Measurements from ENCODE around the gene AGXT. TPM values are rescaled to one million over a fixed set of nuclear protein-coding genes. Genes with fewer than 3 reads are reported as not detected.

AGXT gene
- total RNA-seq, 1 experiment from 2014 or later, result 0.36 TPM

GRCh38 chr2:240926516-240927389, 58.1 kb downstream of the AGXT start:
- in situ Hi-C loops (cut with HindIII; ENCODE audit: low pct_unique_long_range_greater_than_20kb, low sequenced_read_pairs) (no loop called here), intact Hi-C loops (cut with micrococcal nuclease; ENCODE audit: unreplicated experiment) (no loop called here)
- no peaks in the 10 kb centered on the region for H3K27me3 ChIP-seq (ENCODE audit: control insufficient read depth, insufficient read depth, low read length)
- no peak overlapping the region for H3K27ac ChIP-seq (ENCODE audit: low read length)
- no peak overlapping the region for H3K4me3 ChIP-seq (ENCODE audit: low read depth in 2 of 2, low read length in 2 of 2)
- peaks cover 23% of the 10 kb centered on the region for H3K4me1 ChIP-seq (ENCODE audit: control insufficient read depth, insufficient read depth, low read length)
- POLR2A ChIA-PET, result no interaction called here
- ATAC-seq (peak; percentile 39; the same call in 1 of the 2 replicates), DNase-seq (ENCODE audit: low read depth, low spot score) (no peak)
- H3K36me3 ChIP-seq (ENCODE audit: control insufficient read depth, insufficient read depth, low read length), result no peaks in the 10 kb centered on the region
- CTCF ChIA-PET, result interaction anchor here (0.5 kb wide), 1 partner anchor 38 kb away, joined by 4 read pairs; no protein-coding TSS in a partner anchor
- no TSS peak for BruUV-seq (replicated peaks)
- H3K9me3 ChIP-seq (ENCODE audit: control insufficient read depth, insufficient read depth, low read depth, low read length), result no peaks in the 10 kb centered on the region
- no peak for TF ChIP-seq SIN3A (IDR thresholded peaks at IDR 0.05; ENCODE audit: borderline replicate concordance, insufficient read depth, low read depth, low read length)
- TF ChIP-seq, protein P1, sequence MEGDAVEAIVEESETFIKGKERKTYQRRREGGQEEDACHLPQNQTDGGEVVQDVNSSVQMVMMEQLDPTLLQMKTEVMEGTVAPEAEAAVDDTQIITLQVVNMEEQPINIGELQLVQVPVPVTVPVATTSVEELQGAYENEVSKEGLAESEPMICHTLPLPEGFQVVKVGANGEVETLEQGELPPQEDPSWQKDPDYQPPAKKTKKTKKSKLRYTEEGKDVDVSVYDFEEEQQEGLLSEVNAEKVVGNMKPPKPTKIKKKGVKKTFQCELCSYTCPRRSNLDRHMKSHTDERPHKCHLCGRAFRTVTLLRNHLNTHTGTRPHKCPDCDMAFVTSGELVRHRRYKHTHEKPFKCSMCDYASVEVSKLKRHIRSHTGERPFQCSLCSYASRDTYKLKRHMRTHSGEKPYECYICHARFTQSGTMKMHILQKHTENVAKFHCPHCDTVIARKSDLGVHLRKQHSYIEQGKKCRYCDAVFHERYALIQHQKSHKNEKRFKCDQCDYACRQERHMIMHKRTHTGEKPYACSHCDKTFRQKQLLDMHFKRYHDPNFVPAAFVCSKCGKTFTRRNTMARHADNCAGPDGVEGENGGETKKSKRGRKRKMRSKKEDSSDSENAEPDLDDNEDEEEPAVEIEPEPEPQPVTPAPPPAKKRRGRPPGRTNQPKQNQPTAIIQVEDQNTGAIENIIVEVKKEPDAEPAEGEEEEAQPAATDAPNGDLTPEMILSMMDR (IDR thresholded peaks at IDR 0.05), result no peak
- TF ChIP-seq POLR2AphosphoS5 (IDR thresholded peaks at IDR 0.05; ENCODE audit: low read depth, low read length), result no peak
- TF ChIP-seq TCF7L2 (IDR thresholded peaks at IDR 0.05; ENCODE audit: low read depth, low read length), result no peak
- TF ChIP-seq REST (IDR thresholded peaks at IDR 0.05; ENCODE audit: insufficient read depth in 1 of 2, low read depth in 2 of 2, low read length in 1 of 2), result no peak

DNA sequence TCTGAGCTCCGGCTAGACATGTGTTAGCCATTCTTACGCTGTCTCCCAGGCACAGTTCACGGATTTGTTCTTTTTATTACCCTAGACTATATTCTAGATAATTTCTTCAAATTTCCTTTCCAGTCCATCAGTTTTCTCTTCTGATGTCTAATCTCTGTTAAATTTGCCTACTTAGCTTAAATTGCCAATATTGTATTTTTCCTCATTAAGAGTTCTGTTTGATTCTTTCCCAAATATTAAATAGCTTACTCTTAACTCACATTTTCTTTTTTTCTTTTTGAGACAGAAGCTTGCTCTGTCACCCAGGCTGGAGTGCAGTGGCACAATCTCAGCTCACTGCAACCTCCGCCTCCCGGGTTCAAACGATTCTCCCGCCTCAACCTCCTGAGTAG, 58.8 kb downstream of the AGXT start:
- no peak for ATAC-seq

More for the DNA sequence above, 58.8 kb downstream of the AGXT start:
- no peak for DNase-seq (ENCODE audit: low read depth, low spot score)
- TF ChIP-seq POLR2AphosphoS5 (IDR thresholded peaks at IDR 0.05; ENCODE audit: low read depth, low read length) (no peak), REST (IDR thresholded peaks at IDR 0.05; ENCODE audit: insufficient read depth in 1 of 2, low read depth in 2 of 2, low read length in 1 of 2) (no peak), SIN3A (IDR thresholded peaks at IDR 0.05; ENCODE audit: borderline replicate concordance, insufficient read depth, low read depth, low read length) (no peak), TCF7L2 (IDR thresholded peaks at IDR 0.05; ENCODE audit: low read depth, low read length) (no peak)
- TF ChIP-seq, protein P1 (IDR thresholded peaks at IDR 0.05), result no peak
- ChIA-PET CTCF (interaction anchor here (0.5 kb wide), 1 partner anchor 38 kb away, joined by 4 read pairs; no protein-coding TSS in a partner anchor), POLR2A (no interaction called here)
- H3K4me3 ChIP-seq (ENCODE audit: low read depth in 2 of 2, low read length in 2 of 2), result no peak overlapping the region
- intact Hi-C loops (cut with micrococcal nuclease; ENCODE audit: unreplicated experiment) (no loop called here), in situ Hi-C loops (cut with HindIII; ENCODE audit: low pct_unique_long_range_greater_than_20kb, low sequenced_read_pairs) (no loop called here)
- H3K27ac ChIP-seq (ENCODE audit: low read length), result no peak overlapping the region
- no peaks in the 10 kb centered on the region for H3K9me3 ChIP-seq (ENCODE audit: control insufficient read depth, insufficient read depth, low read depth, low read length)
- peaks cover 17% of the 10 kb centered on the region for H3K4me1 ChIP-seq (ENCODE audit: control insufficient read depth, insufficient read depth, low read length)
- BruUV-seq (replicated peaks), result no TSS peak
- no peaks in the 10 kb centered on the region for H3K27me3 ChIP-seq (ENCODE audit: control insufficient read depth, insufficient read depth, low read length)
- no peaks in the 10 kb centered on the region for H3K36me3 ChIP-seq (ENCODE audit: control insufficient read depth, insufficient read depth, low read length)
